OCI-LY1 (cell line): ENCODE measurements around the gene ODAM.
A peak's percentile ranks its signal among the peaks of the same experiment; 100 is the strongest.

ENCODE experiments used
- H2AFZ ChIP-seq: fragments of 200-600 bp; sonication (generic), shearing (Covaris generic); 2 replicates; pipeline ENCODE4 v1.6.0; 2014; ENCODE audit warnings: antibody characterized with exemption, mild to moderate bottlenecking, low read length
- H3F3A ChIP-seq: fragments of 200-600 bp; sonication (generic), shearing (Covaris generic); 2 replicates; pipeline ENCODE4 v1.6.0; 2014; ENCODE audit warnings: mild to moderate bottlenecking, antibody characterized with exemption, low read length, moderate library complexity; ENCODE audit not compliant: insufficient read depth
- H3K27ac ChIP-seq: fragments of 200-600 bp; sonication (generic); 2 replicates; pipeline ENCODE4 v1.5.1; 2014; ENCODE audit warnings: low read length, mixed run types, mild to moderate bottlenecking, low read depth; ENCODE audit not compliant: poor library complexity, severe bottlenecking
- H3K27me3 ChIP-seq: fragments of 200-600 bp; sonication (generic); 2 replicates; pipeline ENCODE4 v1.6.0; 2014; ENCODE audit warnings: antibody characterized with exemption, mild to moderate bottlenecking, low read length, moderate library complexity; ENCODE audit not compliant: insufficient read depth
- H3K36me3 ChIP-seq: fragments of 200-600 bp; sonication (generic); 2 replicates; pipeline ENCODE4 v1.6.1; 2014; ENCODE audit warnings: mild to moderate bottlenecking, antibody characterized with exemption, low read length, moderate library complexity, mixed read lengths; ENCODE audit not compliant: insufficient read depth
- H3K4me1 ChIP-seq: fragments of 200-600 bp; sonication (generic); 2 replicates; pipeline ENCODE4 v1.5.1; 2014; ENCODE audit warnings: mild to moderate bottlenecking, low read length, moderate library complexity; ENCODE audit not compliant: insufficient read depth, severe bottlenecking
- H3K4me2 ChIP-seq: fragments of 200-600 bp; sonication (generic), shearing (Covaris generic); 2 replicates; pipeline ENCODE4 v1.6.1; 2014; ENCODE audit warnings: low read length
- H3K4me3 ChIP-seq: fragments of 200-600 bp; sonication (generic); 2 replicates; pipeline ENCODE4 v1.5.1; 2014; ENCODE audit warnings: low read length, low read depth, mild to moderate bottlenecking, mixed read lengths; ENCODE audit not compliant: poor library complexity, severe bottlenecking
- H3K79me2 ChIP-seq: fragments of 200-600 bp; shearing (Covaris generic); 2 replicates; pipeline ENCODE4 v1.6.1; 2016; ENCODE audit warnings: mixed run types, low read length, mixed read lengths; ENCODE audit not compliant: insufficient read depth
- H3K9ac ChIP-seq: fragments of 200-600 bp; sonication (generic), shearing (Covaris generic); 2 replicates; pipeline ENCODE4 v1.6.1; 2014; ENCODE audit warnings: mild to moderate bottlenecking, low read length, mixed read lengths
- H3K9me2 ChIP-seq: fragments of 200-600 bp; sonication (generic), shearing (Covaris generic); 2 replicates; pipeline ENCODE4 v1.6.1; 2014; ENCODE audit warnings: low read depth, mild to moderate bottlenecking, low read length, mixed read lengths
- H3K9me3 ChIP-seq: fragments of 200-600 bp; shearing (Covaris generic); 2 replicates; pipeline ENCODE4 v1.6.1; 2014; ENCODE audit warnings: low read length, mixed read lengths
- H4K20me1 ChIP-seq: fragments of 200-600 bp; sonication (generic), shearing (Covaris generic); 2 replicates; pipeline ENCODE4 v1.6.0; 2016; ENCODE audit warnings: mild to moderate bottlenecking, low read length; ENCODE audit not compliant: insufficient read depth
- EZH2 ChIP-seq: fragments of 200-600 bp; sonication (generic), shearing (Covaris generic); IDR thresholded peaks from 2 replicates; pipeline ENCODE4 v1.8.0; 2017; ENCODE audit warnings: borderline replicate concordance, mixed run types, mild to moderate bottlenecking, antibody characterized with exemption, low read length, moderate library complexity, mixed read lengths
- TF ChIP-seq, protein P1 (sequence below): fragments of 200-600 bp; sonication (generic), shearing (Covaris generic); IDR thresholded peaks from 2 replicates; pipeline ENCODE4 v1.5.1; 2017; ENCODE audit warnings: mild to moderate bottlenecking, antibody characterized with exemption, low read length, moderate library complexity, mixed read lengths

Gene ODAM

DNA sequence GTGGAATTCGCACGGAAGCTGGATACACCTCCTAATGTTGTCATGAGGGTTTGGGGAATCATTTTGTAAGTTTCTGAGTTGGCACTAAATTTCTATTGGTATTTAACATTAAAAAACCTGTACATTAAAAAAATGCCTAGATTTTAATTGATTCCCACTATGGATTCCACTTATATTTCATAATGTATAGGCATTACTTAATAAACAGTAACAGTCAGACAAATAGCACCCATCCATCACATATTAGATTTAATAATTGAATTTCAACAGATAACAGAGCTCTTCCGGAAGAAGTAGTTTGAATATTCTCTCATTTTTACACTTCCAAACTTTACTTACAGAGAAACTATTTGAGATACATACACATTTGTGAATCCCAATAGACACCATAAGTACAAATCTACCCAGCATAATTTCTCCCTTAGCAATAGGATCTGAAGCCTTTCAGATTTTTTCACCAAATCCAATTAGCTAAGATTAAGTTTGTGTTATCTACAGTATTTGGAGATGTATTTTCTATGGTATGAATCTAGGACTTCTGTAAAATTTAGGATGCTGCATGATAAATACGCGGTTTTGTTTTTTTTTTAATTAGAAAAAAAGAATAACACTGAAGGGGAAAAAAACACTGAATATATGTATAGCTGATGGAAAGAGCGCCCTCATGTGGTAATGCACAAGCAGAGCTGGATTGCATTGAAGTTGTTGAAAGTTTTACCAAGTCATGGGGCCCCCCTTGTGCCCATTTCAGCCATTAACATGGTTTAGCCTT is 12.2 kb upstream of the ODAM start:
- Histone ChIP-seq H3K4me2 (no peak overlapping the region), H2AFZ (no peak overlapping the region), H3K79me2 (no peaks in the 10 kb centered on the region), H3K9me2 (no peaks in the 10 kb centered on the region), H3K36me3 (no peaks in the 10 kb centered on the region), H4K20me1 (no peaks in the 10 kb centered on the region), H3K4me3 (no peak overlapping the region), H3K9ac (no peak overlapping the region), H3F3A (no peaks in the 10 kb centered on the region), H3K9me3 (no peaks in the 10 kb centered on the region), H3K27me3 (no peaks in the 10 kb centered on the region), H3K27ac (no peak overlapping the region), H3K4me1 (no peaks in the 10 kb centered on the region)
- TF ChIP-seq EZH2 = no peak
- TF ChIP-seq, protein P1, sequence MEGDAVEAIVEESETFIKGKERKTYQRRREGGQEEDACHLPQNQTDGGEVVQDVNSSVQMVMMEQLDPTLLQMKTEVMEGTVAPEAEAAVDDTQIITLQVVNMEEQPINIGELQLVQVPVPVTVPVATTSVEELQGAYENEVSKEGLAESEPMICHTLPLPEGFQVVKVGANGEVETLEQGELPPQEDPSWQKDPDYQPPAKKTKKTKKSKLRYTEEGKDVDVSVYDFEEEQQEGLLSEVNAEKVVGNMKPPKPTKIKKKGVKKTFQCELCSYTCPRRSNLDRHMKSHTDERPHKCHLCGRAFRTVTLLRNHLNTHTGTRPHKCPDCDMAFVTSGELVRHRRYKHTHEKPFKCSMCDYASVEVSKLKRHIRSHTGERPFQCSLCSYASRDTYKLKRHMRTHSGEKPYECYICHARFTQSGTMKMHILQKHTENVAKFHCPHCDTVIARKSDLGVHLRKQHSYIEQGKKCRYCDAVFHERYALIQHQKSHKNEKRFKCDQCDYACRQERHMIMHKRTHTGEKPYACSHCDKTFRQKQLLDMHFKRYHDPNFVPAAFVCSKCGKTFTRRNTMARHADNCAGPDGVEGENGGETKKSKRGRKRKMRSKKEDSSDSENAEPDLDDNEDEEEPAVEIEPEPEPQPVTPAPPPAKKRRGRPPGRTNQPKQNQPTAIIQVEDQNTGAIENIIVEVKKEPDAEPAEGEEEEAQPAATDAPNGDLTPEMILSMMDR = peak; percentile 85

DNA sequence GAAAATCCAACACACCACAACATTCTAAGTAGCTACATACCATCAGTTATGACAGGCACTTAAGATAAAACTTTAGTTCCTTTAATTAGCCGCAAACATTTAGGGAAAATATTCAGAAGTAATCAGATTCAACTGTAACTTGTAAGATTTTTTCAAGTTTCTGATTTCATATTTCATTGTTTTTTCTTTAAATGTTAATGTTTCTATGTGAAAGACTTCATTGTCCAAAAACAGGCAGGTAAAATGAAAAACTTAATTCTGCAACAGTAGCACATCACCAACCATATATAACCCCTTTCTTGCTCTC is 11.6 kb upstream of the ODAM start:
- H3K4me3 ChIP-seq = no peak overlapping the region
- H3K9me3 ChIP-seq = no peaks in the 10 kb centered on the region
- no peaks in the 10 kb centered on the region for H3K27me3 ChIP-seq
- H3K4me1 ChIP-seq = no peaks in the 10 kb centered on the region
- no peak for TF ChIP-seq EZH2
- TF ChIP-seq, protein P1 = peak; percentile 19; the same call in 1 of the 2 replicates
- H3K36me3 ChIP-seq = no peaks in the 10 kb centered on the region
- H3K27ac ChIP-seq = no peak overlapping the region
- H3K9ac ChIP-seq = no peak overlapping the region
- no peaks in the 10 kb centered on the region for H3F3A ChIP-seq
- H4K20me1 ChIP-seq = no peaks in the 10 kb centered on the region
- no peak overlapping the region for H2AFZ ChIP-seq
- H3K79me2 ChIP-seq = no peaks in the 10 kb centered on the region
- no peak overlapping the region for H3K4me2 ChIP-seq
- no peaks in the 10 kb centered on the region for H3K9me2 ChIP-seq

DNA sequence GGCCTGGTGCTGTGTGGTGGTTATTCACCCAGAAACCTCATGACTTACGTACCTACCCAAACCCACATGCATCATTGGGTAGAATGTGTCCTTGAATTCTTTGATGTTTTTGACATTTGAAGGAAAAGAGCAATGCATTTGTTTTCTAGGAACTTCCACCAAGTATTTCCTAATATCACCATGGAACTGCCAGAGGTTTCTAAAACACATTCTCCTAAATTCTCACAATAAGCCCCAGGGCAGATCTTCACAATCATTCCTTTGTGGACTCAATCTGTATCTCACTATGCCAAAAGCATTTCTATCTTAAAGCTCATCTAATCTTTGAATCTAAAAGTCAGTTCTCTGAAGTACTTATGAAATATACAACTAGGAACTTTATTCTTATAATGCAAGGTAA is 8.3 kb upstream of the ODAM start:
- H3K4me1 ChIP-seq = no peaks in the 10 kb centered on the region
- no peak overlapping the region for H3K27ac ChIP-seq
- H4K20me1 ChIP-seq = no peaks in the 10 kb centered on the region
- no peaks in the 10 kb centered on the region for H3K27me3 ChIP-seq
- H3K4me3 ChIP-seq = no peak overlapping the region
- H2AFZ ChIP-seq = no peak overlapping the region
- H3K9me2 ChIP-seq = no peaks in the 10 kb centered on the region
- H3K36me3 ChIP-seq = no peaks in the 10 kb centered on the region
- no peak overlapping the region for H3K4me2 ChIP-seq
- TF ChIP-seq, protein P1 = no peak
- no peak for TF ChIP-seq EZH2
- no peaks in the 10 kb centered on the region for H3F3A ChIP-seq
- no peaks in the 10 kb centered on the region for H3K79me2 ChIP-seq
- no peaks in the 10 kb centered on the region for H3K9me3 ChIP-seq
- no peak overlapping the region for H3K9ac ChIP-seq
